NCI-H1694 (cell line): ENCODE measurements around the gene TAS2R13.

ENCODE experiments used
- DNase-seq: peaks from one replicate; lab custom pipeline; 2025; lab: John Stamatoyannopoulos, UW

TAS2R13 gene

GRCh38 chr12:10867381-10867780, 42.0 kb downstream of the TAS2R13 start:
- DNase-seq: no peak

DNA sequence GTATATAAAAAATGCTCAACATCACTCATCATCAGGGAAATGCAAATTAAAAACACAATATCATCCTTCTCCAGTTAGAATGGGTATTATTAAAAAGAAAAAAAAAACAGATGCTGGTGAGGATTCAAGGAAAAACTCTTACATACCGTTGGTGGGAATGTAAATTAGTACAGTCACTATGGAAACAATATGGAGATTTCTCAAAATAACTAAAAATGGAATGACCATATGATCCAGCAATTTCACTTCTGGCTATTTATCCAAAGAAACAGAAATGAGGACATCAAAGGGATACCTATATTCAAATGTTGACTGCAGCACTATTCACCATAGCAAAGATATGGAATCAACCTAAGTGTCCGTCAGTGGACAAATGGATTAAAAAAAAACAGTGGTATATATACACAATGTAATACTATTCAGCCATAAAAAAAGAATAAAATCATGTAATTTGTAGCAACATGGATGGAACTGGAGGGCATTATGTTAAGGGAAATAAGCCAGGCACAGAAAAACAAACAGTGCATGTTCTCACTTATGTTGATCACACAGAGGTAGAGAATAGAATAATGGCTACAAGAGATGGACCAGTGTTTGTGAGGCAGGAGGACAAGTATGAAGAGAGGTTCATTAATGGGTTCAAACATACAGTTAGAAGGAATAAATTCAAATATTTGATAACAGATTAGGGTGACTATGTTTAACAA, 45.7 kb downstream of the TAS2R13 start:
- DNase-seq: no peak

- no peak for DNase-seq
These were observed 48.0 kb downstream of the TAS2R13 start for GRCh38 chr12:10861366-10861765.
